Measurements from ENCODE around the gene SEMA4F. TPM values are rescaled to one million over a fixed set of nuclear protein-coding genes. Genes with fewer than 3 reads are reported as not detected.

SEMA4F gene
- total RNA-seq, 1 donor from 2014 or later = 12.5 TPM

DNA sequence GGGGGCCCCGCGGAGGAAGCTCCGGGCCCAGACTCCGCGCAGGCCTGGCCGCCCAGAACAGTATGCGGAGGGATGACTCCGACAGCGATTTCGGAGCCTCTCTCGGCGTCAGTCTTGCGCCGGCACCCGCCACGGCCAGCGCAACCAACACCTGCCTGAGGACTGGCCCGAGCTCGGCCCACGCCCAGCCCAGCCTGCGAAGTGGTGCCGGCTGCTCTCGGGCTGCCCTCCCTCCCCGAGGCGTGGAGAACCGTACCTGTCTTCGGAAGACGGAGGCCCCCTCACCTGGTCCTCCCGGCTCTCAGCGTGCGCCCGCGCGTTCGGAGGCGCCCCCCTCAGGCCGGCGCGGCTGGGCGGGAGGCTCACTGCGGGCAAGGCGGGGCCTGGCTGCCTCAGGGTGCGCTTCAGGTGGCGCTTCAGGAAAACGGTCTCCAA is 6.0 kb upstream of the SEMA4F start, which contains the start of gene M1AP:
M1AP (minus strand) TSS at position 322 of the 435 bp plus-strand sequence. CDS start 8,055 bp downstream, outside the sequence.
- Histone ChIP-seq H3K4me2 (ENCODE audit: low read length) (peak within 1 kb of the TSS; percentile 79), H3K4me3 (ENCODE audit: insufficient read depth, low read depth, low read length) (peak within 1 kb of the TSS; percentile 37), H3K27ac (ENCODE audit: low read depth, low read length) (no peak within 1 kb of the TSS), H3K4me1 (ENCODE audit: insufficient read depth, low read length) (no peaks in the 10 kb centered on the region), H3K9me3 (ENCODE audit: insufficient read depth, low read depth, low read length) (no peaks in the 10 kb centered on the region), H2AFZ (ENCODE audit: low read depth, low read length) (peak within 1 kb of the TSS; percentile 77), H3K36me3 (ENCODE audit: insufficient read depth, low read length) (no peaks in the 10 kb centered on the region), H3K79me2 (ENCODE audit: insufficient read depth, low read length) (no peaks in the 10 kb centered on the region), H3K27me3 (ENCODE audit: insufficient read depth, low read length) (peaks cover 7% of the 10 kb centered on the region), H3K9ac (ENCODE audit: low read length) (no peak within 1 kb of the TSS), H4K20me1 (ENCODE audit: insufficient read depth, low read length) (no peaks in the 10 kb centered on the region)
- no peak for DNase-seq (ENCODE audit: low read depth)
- Mint-ChIP-seq H3K36me3 (ENCODE audit: low read depth, unreplicated experiment) (no peaks in the 10 kb centered on the region), H3K4me3 (ENCODE audit: unreplicated experiment) (peak within 1 kb of the TSS; percentile 61), H3K9me3 (ENCODE audit: unreplicated experiment) (peaks cover 4% of the 10 kb centered on the region), H3K27ac (ENCODE audit: unreplicated experiment) (no peak within 1 kb of the TSS), H3K4me1 (ENCODE audit: low read depth, unreplicated experiment) (no peaks in the 10 kb centered on the region), H3K27me3 (ENCODE audit: low read depth, unreplicated experiment) (peaks cover 22% of the 10 kb centered on the region)
- TF ChIP-seq, protein P1, sequence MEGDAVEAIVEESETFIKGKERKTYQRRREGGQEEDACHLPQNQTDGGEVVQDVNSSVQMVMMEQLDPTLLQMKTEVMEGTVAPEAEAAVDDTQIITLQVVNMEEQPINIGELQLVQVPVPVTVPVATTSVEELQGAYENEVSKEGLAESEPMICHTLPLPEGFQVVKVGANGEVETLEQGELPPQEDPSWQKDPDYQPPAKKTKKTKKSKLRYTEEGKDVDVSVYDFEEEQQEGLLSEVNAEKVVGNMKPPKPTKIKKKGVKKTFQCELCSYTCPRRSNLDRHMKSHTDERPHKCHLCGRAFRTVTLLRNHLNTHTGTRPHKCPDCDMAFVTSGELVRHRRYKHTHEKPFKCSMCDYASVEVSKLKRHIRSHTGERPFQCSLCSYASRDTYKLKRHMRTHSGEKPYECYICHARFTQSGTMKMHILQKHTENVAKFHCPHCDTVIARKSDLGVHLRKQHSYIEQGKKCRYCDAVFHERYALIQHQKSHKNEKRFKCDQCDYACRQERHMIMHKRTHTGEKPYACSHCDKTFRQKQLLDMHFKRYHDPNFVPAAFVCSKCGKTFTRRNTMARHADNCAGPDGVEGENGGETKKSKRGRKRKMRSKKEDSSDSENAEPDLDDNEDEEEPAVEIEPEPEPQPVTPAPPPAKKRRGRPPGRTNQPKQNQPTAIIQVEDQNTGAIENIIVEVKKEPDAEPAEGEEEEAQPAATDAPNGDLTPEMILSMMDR (IDR thresholded peaks at IDR 0.05; ENCODE audit: insufficient read depth, low read depth, low read length) = no peak
- TF ChIP-seq EZH2 (IDR thresholded peaks at IDR 0.05; ENCODE audit: insufficient read depth, low read length) = peak; percentile 52
- no peak for FAIRE-seq

DNA sequence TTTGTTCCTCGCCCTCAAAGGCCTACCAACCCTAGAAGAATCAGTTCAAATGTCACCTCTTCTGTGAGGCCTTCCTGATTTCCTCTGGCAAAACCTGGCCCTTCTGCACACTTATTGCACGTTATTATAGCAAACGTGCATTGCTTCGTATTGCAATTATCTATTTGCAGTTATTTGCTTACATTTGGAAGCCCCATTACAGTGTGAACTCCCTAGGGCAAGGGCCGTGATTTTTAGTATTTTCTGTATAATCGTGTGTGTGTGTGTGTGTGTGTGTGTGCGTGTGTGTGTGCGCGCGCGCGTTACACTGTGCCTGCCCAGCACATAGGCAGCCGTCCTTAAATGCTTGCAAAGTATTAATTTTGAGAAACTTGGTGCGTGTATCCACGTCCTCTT is 460 bp upstream of the SEMA4F start:
- no peak for TF ChIP-seq EZH2 (IDR thresholded peaks at IDR 0.05; ENCODE audit: insufficient read depth, low read length)
- TF ChIP-seq, protein P1 (IDR thresholded peaks at IDR 0.05; ENCODE audit: insufficient read depth, low read depth, low read length) = no peak

DNA sequence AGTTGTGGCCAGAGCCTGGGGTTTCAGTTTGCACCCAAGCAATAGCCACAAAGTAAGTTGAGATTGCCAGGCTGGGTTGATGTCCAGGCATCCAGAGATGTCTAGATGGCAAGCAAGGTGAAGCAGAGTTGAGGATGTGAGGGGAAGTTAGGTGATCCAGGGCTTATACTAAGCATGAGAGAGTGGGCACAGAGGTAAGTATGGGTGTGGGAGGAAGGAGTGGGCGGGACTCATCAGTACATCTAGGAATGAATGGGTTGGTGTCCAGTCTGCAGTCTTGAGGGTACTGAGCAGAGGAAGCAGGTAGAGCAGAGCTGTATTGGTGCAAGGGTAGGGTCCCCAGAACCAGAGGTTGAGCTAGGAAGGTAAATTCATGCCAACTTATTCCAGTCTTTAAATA is 1.5 kb downstream of the SEMA4F start:
- H3K27ac ChIP-seq (ENCODE audit: low read depth, low read length) = no peak overlapping the region
- DNase-seq (ENCODE audit: low read depth) = no peak
- H2AFZ ChIP-seq (ENCODE audit: low read depth, low read length) = no peak overlapping the region
- no peak overlapping the region for H3K4me2 ChIP-seq (ENCODE audit: low read length)
- no peak for FAIRE-seq
- no peak overlapping the region for H3K9ac ChIP-seq (ENCODE audit: low read length)
- no peaks in the 10 kb centered on the region for H3K36me3 Mint-ChIP-seq (ENCODE audit: low read depth, unreplicated experiment)
- H3K27me3 ChIP-seq (ENCODE audit: insufficient read depth, low read length) = no peaks in the 10 kb centered on the region
- H3K4me3 Mint-ChIP-seq (ENCODE audit: unreplicated experiment) = peak overlapping the region; percentile 87
- H3K9me3 Mint-ChIP-seq (ENCODE audit: unreplicated experiment) = peaks cover 3% of the 10 kb centered on the region
- no peak for TF ChIP-seq EZH2 (IDR thresholded peaks at IDR 0.05; ENCODE audit: insufficient read depth, low read length)
- no peaks in the 10 kb centered on the region for H3K79me2 ChIP-seq (ENCODE audit: insufficient read depth, low read length)
- peaks cover 13% of the 10 kb centered on the region for H3K4me1 Mint-ChIP-seq (ENCODE audit: low read depth, unreplicated experiment)
- no peaks in the 10 kb centered on the region for H3K9me3 ChIP-seq (ENCODE audit: insufficient read depth, low read depth, low read length)
- no peaks in the 10 kb centered on the region for H4K20me1 ChIP-seq (ENCODE audit: insufficient read depth, low read length)
- no peak overlapping the region for H3K4me3 ChIP-seq (ENCODE audit: insufficient read depth, low read depth, low read length)
- no peaks in the 10 kb centered on the region for H3K36me3 ChIP-seq (ENCODE audit: insufficient read depth, low read length)
- H3K27ac Mint-ChIP-seq (ENCODE audit: unreplicated experiment) = no peak overlapping the region
- H3K4me1 ChIP-seq (ENCODE audit: insufficient read depth, low read length) = peaks cover 17% of the 10 kb centered on the region
- H3K27me3 Mint-ChIP-seq (ENCODE audit: low read depth, unreplicated experiment) = peaks cover 8% of the 10 kb centered on the region

More for the DNA sequence above, 460 bp upstream of the SEMA4F start:
- Histone ChIP-seq H3K4me2 (ENCODE audit: low read length) (peak overlapping the region; percentile 96), H3K27me3 (ENCODE audit: insufficient read depth, low read length) (peaks cover 2% of the 10 kb centered on the region), H2AFZ (ENCODE audit: low read depth, low read length) (peak overlapping the region; percentile 99), H3K4me1 (ENCODE audit: insufficient read depth, low read length) (peaks cover 14% of the 10 kb centered on the region), H3K9me3 (ENCODE audit: insufficient read depth, low read depth, low read length) (no peaks in the 10 kb centered on the region), H3K9ac (ENCODE audit: low read length) (peak overlapping the region; percentile 85), H3K4me3 (ENCODE audit: insufficient read depth, low read depth, low read length) (peak overlapping the region; percentile 75), H3K27ac (ENCODE audit: low read depth, low read length) (no peak overlapping the region), H3K36me3 (ENCODE audit: insufficient read depth, low read length) (no peaks in the 10 kb centered on the region), H4K20me1 (ENCODE audit: insufficient read depth, low read length) (no peaks in the 10 kb centered on the region), H3K79me2 (ENCODE audit: insufficient read depth, low read length) (no peaks in the 10 kb centered on the region)
- no peak for DNase-seq (ENCODE audit: low read depth)
- no peak for FAIRE-seq
- Mint-ChIP-seq H3K27ac (ENCODE audit: unreplicated experiment) (no peak overlapping the region), H3K4me3 (ENCODE audit: unreplicated experiment) (peak overlapping the region; percentile 87), H3K4me1 (ENCODE audit: low read depth, unreplicated experiment) (peaks cover 8% of the 10 kb centered on the region), H3K27me3 (ENCODE audit: low read depth, unreplicated experiment) (peaks cover 16% of the 10 kb centered on the region), H3K36me3 (ENCODE audit: low read depth, unreplicated experiment) (no peaks in the 10 kb centered on the region), H3K9me3 (ENCODE audit: unreplicated experiment) (peaks cover 5% of the 10 kb centered on the region)

Data from astrocyte (in vitro differentiated cells and primary cell).